GM10248 (cell line): ENCODE results near the gene DVL2.
"Not testable (repeated sequence)": the region's sequence is repeated elsewhere in the genome, so short reads cannot be mapped to it uniquely, and the experiment has no call there.

Experiments
- CTCF ChIA-PET: fragments of 300-600 bp; sonication (Branson Sonifier 250); formaldehyde crosslinking; extraction: SDS; loops from one replicate; lab custom pipeline; 2021; ENCODE audit warnings: antibody characterized with exemption; lab: Yijun Ruan, JAX
- POLR2A ChIA-PET: fragments of 350-650 bp; sonication (Branson Sonifier 250); formaldehyde crosslinking; extraction: SDS; loops from one replicate; lab custom pipeline; 2020; ENCODE audit warnings: antibody characterized with exemption; lab: Yijun Ruan, JAX
- DNase-seq: peaks from one replicate; pipeline ENCODE4 v3.0.0; 2012; ENCODE audit errors: extremely low spot score
- TF ChIP-seq, protein P1 (sequence below): IDR thresholded peaks from 2 replicates; pipeline ENCODE4 v1.5.1; 2012; ENCODE audit warnings: mild to moderate bottlenecking, low read depth; ENCODE audit errors: extremely low read depth, missing control alignments, control extremely low read depth

Gene DVL2

DNA sequence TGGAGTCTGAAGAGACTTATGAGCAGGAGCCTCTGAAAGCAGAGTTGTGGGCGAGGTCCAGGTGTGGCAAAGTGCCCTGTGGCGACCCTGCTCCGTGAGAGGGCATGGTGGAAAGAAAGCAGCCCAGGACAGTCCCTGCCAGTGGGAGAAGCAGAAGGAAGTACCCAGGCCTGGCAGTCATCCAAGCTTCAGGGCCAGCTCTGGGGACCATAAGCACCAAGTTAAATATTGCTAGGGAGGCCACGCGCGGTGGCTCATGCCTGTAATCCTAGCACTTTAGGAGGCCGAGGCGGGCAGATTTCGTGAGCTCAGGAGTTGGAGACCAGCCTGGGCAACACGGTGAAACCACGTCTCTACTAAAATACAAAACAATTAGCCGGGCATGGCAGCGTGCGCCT, 50.2 kb downstream of the DVL2 start:
- POLR2A ChIA-PET, result no interaction called here
- CTCF ChIA-PET, result interaction anchor here (1.0 to 2.0 kb wide), 2 partner anchors 11 to 47 kb away, joined by 3 to 4 read pairs; no protein-coding TSS in a partner anchor
- DNase-seq, result no peak
- TF ChIP-seq, protein P1, sequence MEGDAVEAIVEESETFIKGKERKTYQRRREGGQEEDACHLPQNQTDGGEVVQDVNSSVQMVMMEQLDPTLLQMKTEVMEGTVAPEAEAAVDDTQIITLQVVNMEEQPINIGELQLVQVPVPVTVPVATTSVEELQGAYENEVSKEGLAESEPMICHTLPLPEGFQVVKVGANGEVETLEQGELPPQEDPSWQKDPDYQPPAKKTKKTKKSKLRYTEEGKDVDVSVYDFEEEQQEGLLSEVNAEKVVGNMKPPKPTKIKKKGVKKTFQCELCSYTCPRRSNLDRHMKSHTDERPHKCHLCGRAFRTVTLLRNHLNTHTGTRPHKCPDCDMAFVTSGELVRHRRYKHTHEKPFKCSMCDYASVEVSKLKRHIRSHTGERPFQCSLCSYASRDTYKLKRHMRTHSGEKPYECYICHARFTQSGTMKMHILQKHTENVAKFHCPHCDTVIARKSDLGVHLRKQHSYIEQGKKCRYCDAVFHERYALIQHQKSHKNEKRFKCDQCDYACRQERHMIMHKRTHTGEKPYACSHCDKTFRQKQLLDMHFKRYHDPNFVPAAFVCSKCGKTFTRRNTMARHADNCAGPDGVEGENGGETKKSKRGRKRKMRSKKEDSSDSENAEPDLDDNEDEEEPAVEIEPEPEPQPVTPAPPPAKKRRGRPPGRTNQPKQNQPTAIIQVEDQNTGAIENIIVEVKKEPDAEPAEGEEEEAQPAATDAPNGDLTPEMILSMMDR, result no peak

DNA sequence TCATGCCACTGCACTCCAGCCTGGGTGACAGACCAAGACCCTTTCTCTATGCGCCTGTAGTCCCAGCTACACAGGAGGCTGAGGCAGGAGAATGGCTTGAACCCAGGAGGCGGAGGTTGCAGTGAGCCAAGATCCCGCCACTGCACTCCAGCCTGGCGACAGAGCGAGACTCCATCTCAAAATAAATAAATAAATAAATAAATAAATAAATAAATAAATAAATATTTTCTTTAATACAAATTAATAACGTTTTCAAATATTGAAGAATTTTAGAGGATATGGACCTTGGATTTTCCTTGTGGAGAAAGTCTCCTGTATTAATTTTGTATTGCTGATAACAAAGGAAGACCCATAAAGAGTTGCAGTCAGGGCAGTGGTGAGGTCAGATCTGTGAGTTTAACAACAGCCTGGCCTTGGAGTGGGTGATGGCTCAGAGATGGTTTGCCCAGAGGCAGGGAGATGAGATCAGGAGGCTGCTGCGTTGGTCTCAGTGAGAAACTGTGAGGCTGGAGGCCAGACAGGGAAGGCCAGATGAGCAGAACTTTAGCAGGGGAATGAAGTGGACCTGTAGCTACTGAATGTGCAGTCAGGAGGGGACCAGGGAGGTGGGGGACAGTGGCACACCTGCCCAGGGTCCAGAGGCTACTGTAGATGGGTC, 50.8 kb downstream of the DVL2 start:
- ChIA-PET POLR2A (no interaction called here), CTCF (interaction anchor here (1.0 to 2.0 kb wide), 2 partner anchors 12 to 47 kb away, joined by 3 to 4 read pairs; no protein-coding TSS in a partner anchor)
- DNase-seq, result no peak
- TF ChIP-seq, protein P1, result no peak

DNA sequence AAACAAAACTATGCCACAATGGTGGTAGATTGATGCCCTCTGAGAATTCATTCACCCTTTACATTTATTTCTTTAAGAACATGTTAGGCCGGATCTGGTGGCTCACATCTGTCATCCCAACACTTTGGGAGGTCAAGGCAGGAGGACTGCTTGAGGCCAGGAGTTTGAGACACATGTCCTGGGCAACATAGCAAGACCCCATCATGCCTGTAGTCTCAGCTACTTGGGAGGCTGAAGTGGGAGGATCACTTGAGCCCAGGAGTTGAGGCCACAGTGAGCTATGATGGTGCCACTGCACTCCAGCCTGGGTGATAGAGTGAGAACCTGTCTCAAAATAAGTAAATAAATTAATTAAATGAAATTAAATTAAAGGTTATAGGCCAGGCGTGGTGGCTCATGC, 52.2 kb downstream of the DVL2 start:
- CTCF ChIA-PET, result interaction anchor here (1.5 kb wide), 1 partner anchor 136 kb away, joined by 5 read pairs; no protein-coding TSS in a partner anchor
- POLR2A ChIA-PET, DNase-seq: not testable (repeated sequence)

DNA sequence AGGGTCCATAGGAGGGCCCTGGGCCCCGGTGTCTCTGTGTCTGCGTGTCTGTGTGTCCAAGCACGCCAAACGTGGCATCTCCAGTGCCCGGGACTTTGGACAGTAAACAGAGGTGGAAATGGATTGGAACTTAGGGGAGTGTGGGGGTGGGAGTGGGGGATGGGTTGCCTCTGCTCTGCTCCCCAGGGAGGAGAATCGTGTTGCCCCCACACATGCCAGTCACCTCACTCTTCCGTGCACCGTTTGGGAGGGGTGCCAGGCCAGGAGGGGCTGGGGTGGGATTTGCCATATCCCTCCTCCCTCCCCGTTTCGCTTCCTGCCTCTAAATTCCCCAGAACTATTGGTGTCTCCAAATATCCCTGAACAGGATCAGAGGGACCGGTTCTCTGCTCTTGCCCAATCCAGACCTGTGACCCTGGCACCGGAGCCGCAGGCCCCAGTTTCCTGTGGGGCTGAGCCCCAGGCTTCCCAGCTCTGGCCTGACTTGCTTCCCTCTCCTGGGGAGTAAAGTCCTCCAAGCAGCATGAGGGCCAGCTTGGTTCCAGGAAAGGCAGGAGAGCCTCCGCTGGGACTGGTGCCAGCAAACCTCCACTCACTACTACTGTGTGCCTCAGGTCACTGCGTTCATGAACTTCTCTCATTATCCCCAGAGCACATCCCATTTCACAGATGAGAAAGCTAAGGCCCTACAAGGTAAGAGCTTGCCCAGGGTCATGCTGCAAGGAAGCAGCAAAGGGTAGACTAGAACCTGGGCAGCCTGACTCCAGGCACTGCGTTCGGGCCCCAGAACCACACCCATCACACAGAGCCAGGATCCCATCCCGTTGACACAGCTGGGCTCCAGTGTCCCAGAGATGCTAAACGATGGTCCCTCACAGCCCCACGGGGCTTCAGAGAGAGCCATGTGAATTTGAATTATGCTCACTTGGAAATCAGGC, 54.7 kb downstream of the DVL2 start, which contains the start of gene ASGR1:
TSS of gene ASGR1 (minus strand) at position 54 of the 938 bp plus-strand sequence. CDS start 807 bp downstream, outside the sequence.
- POLR2A ChIA-PET, result no interaction called here
- CTCF ChIA-PET, result interaction anchor here (1.2 to 3.7 kb wide), 3 partner anchors 11 to 128 kb away, joined by 3 to 26 read pairs (median 4); no protein-coding TSS in a partner anchor
- DNase-seq, result no peak
- TF ChIP-seq, protein P1, result no peak

DNA sequence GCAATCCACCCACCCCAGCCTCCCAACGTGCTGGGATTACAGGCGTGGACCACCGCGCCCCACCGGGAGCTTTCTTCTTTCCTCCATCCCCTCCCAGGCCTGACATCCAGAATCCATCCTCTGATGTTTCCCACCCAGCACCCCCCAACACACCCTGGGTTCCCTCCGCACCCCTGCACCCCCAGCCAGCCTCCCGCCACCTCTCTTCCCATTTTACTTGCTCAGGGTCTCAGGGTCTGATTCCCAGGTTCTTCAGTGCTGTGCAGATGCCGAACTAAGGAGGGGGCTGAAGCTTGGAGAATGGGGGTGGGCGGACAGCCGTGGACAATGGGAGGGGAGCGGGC, 55.4 kb downstream of the DVL2 start:
- ChIA-PET POLR2A (no interaction called here), CTCF (interaction anchor here (1.2 to 3.7 kb wide), 6 partner anchors 10 to 132 kb away, joined by 3 to 38 read pairs (median 18); no protein-coding TSS in a partner anchor)
- TF ChIP-seq, protein P1, result no peak

DNA sequence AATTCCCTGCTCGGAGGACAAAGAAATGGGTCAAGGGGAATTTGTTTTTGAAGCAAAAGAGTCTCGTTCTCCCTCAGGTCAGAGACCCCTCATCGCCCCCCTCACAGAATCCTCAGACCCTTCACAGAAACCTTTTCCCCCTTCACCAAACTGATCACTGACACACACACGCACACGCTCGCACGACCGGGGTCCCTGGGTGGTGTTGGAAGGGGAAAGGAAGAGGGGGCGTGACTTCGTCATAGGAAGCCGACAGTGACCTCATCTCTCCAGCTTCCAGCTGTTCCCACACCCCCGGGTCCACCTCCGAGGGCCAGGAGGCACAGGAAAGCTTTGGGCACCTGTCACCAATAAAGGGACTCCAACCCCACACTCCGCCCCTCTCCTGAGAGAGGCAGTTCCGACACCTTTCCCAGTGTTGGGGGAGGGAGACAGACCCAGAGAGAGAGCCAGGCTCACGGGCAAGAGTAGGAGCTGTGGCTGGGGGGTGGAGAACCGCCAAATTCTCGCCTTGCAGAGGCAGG, 56.3 kb downstream of the DVL2 start:
- ChIA-PET CTCF (interaction anchor here (0.8 to 3.7 kb wide), 26 partner anchors 8 to 705 kb away, joined by 3 to 38 read pairs (median 6); partner anchors contain the start of genes ASGR2 and SLC16A13), POLR2A (no interaction called here)
- TF ChIP-seq, protein P1, result no peak
- DNase-seq, result no peak

More for the DNA sequence above, 55.4 kb downstream of the DVL2 start:
- no peak for DNase-seq
